Islet of Langerhans (tissue), 1 donor: ENCODE measurements around the gene LUZP1.

ENCODE experiments used
- FAIRE-seq: peaks from one replicate; lab custom pipeline; 2011; peaks lifted over from hg19 to GRCh38; lab: Jason Lieb, UNC

The LUZP1 gene

GRCh38 chr1:23150742-23151141, 17.9 kb downstream of the LUZP1 start:
- FAIRE-seq, result no peak

DNA sequence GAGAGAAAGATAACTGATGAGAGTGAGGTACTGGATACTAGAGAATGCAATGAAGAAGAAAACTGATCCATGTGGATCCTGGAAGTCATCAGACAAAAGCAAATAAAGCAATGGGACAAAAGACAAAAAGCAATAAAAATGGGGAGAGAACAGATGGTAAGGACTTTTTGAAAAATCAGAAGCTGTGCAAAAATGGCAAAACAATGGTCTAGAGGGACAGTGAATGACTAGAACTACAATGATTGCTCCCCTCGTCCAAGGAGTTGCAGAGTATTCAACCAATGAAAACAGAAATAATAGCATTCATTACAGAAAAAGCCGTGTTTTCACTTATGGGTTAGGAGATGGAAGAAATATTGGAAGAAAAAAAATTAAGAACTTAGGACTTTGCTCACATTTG, 18.5 kb downstream of the LUZP1 start:
- no peak for FAIRE-seq

DNA sequence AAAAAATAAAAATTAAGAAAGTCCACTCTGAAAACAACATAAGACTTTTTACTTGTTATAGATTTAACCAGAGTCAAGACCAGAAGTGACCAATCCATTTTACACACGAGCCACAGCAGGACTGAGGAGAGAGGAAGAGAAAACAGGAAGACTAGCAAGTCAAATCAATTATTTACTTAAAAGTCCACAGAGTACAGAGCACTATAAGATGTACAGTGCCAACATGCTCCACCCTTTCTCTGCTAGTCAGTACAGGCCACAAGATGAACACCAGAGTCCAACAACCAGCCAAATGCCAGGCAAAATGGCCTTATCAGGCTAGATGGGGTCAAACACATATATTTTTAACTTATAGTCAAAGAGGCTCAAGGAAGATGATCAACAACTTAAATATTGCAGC, 19.5 kb downstream of the LUZP1 start:
- FAIRE-seq, result no peak

- no peak for FAIRE-seq
These were observed 20.6 kb downstream of the LUZP1 start for GRCh38 chr1:23148084-23148483.

DNA sequence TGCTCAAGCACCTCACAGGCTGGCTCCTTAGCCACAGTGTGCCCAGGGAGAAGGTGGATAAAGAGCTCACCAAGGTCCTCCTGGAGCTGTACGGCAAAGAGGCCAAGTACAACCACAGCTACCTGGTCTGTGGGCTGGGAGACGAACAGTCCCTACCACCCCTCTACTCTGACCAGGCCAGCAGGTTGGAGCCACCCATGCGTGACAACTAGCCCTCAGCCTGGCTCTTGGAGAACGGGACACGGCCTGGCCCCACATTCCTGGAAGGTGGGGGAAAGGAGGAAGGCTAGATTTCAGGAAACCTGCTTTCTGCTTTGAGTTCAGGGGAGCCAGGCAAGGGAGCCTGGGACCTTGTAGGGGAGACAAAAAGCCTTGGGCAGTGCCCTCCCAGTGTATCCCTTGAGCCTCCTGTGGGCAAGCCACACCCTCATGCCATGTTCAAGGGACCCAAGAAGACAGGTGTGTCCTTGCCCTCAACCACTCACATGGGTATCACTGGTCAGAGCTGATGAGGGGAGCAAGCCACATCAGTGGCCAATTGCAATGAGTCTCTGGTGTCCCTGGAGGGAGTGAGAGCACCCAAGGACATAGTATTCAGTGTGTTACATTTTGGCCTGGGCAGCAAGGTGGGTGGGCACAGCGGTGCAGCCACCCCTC, 27.6 kb downstream of the LUZP1 start:
- no peak for FAIRE-seq

- FAIRE-seq, result no peak
These were observed 33.4 kb downstream of the LUZP1 start for GRCh38 chr1:23135268-23135667.

DNA sequence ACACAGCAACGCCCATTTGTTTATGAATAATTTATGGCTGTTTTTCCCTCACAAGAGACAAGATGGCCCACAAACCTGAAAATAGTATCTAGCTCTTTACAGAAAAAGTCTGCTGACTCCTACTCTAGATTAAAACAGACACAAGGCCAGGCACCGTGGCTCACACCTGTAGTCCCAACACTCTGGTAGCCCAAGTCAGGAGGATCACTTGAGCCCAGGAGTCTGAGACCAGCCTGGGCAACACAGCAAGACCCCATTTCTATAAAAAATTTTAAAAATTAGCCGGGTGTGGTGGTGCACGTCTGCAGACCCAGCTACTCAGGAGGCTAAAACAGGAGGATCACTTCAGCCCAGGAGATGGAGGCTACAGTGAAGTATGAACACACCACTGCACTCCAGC, 34.6 kb downstream of the LUZP1 start:
- no peak for FAIRE-seq

- FAIRE-seq, result no peak
These were observed 35.1 kb downstream of the LUZP1 start for GRCh38 chr1:23133587-23133986.

- no peak for FAIRE-seq
These were observed 36.6 kb downstream of the LUZP1 start for GRCh38 chr1:23132033-23132432.

DNA sequence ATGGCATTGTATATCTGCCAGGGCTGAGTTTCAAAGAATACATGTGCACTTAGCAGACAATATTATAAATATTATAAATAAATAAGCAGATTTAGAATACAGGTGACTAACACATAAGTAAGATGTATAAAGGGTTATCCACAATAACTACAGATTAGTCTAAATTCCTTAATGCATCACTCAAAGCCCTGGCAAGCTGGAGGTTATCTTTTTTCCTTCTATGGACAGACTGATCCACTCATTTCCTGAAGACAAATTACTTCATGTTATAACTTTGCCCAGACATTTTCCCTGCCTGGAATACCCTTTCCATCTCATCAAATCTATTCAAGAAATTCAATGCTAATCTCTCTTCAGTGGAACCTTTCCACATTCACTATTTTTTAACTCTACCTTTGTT, 38.8 kb downstream of the LUZP1 start:
- no peak for FAIRE-seq

- no peak for FAIRE-seq
These were observed 41.9 kb downstream of the LUZP1 start for GRCh38 chr1:23126801-23127200.

GRCh38 chr1:23126200-23126599, 42.5 kb downstream of the LUZP1 start:
- FAIRE-seq, result no peak

GRCh38 chr1:23125489-23125888, 43.2 kb downstream of the LUZP1 start:
- no peak for FAIRE-seq

GRCh38 chr1:23124259-23125026, 44.2 kb downstream of the LUZP1 start:
- no peak for FAIRE-seq

GRCh38 chr1:23123528-23123927, 45.1 kb downstream of the LUZP1 start:
- FAIRE-seq, result no peak

DNA sequence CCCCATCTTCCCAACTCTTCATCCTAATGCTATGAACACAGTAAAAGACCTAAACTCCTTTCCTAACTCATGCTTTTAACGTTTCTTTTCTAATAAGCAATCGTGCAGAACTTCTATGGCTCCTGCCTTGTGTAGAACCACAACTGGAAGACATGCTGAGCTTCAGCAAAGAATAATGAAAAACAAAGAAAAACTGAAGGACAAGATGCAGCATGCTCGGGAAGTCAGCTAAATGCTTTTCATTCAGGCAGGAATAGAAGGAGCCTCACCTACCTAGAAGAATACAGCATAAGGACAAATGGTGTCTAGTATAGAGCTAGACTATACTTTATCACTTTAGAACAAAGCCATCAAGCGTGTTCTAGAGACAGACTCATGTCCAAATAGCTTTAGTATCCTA, 45.9 kb downstream of the LUZP1 start:
- no peak for FAIRE-seq

GRCh38 chr1:23122023-23122748, 46.5 kb downstream of the LUZP1 start:
- FAIRE-seq, result no peak

DNA sequence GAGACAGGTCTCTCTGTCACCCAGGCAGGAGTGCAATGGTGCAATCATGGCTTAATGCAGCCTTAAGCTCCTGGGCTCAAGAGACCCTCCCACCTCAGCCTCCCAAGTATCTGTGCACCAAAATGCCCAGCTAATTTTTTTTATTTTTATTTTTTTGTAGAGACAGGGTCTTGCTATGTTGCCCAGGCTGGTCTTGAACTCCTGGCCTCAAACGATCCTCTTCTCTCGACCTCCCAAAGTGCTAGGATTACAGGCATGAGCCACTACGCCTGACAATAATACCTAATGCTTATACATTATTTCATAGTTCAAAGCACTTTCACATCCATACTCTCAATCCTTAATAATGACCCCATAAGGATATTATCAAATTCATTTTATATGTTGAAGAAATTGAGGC, 48.3 kb downstream of the LUZP1 start:
- no peak for FAIRE-seq

GRCh38 chr1:23118957-23119792, 49.5 kb downstream of the LUZP1 start:
- no peak for FAIRE-seq

DNA sequence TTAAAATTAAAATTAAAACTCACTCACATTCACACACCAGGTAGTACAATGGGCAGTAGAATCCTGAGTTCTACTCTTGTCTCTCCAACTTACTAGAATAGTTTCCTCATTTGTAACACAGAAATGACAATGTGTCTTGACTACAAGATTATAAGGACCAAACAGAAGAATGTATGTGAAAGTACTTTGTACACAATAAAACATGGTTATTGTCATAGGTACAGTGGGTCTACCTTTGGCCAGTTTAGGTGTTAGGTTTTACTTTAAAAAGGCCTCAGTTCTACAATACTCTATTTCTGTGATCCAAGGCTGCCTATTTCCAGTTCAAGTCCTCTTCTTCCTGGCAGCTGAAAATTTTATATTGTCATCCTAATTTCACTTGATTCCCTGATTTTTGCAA, 50.2 kb downstream of the LUZP1 start:
- no peak for FAIRE-seq

GRCh38 chr1:23116921-23117699, 51.5 kb downstream of the LUZP1 start:
- no peak for FAIRE-seq
